Gastrocnemius medialis (tissue), 4 donors: Measurements from ENCODE around the gene CHURC1. TPM values are rescaled to one million over a fixed set of nuclear protein-coding genes. Genes with fewer than 3 reads are reported as not detected.
A peak's percentile ranks its signal among the peaks of the same experiment; 100 is the strongest.

Source experiments
- ATAC-seq, 2 donors: fragments of 150-250 bp; one replicate each; pipeline ENCODE4 v1.9.1; 2016
- DNase-seq, 2 donors: peaks; one replicate each; pipeline ENCODE4 v3.0.0-alpha.2; 2019
- H3K27ac ChIP-seq, 4 donors: fragments of 200-600 bp; sonication (generic); 1 replicate in 1 of 4; 2 replicates in 3 of 4; pipeline ENCODE4 v1.5.1; 2016 to 2018; ENCODE audit warnings: mild to moderate bottlenecking in 2 of 4, moderate library complexity in 1 of 4
- H3K27me3 ChIP-seq, 3 donors: fragments of 200-600 bp; sonication (generic) in 2 of 3; 1 replicate in 1 of 3; 2 replicates in 2 of 3; pipeline versions ENCODE4 v1.5.1 to v1.6.0; 2016 to 2019; ENCODE audit warnings: mild to moderate bottlenecking in 1 of 3, moderate library complexity in 1 of 3
- H3K36me3 ChIP-seq, 2 donors: fragments of 200-600 bp; sonication (generic) in 1 of 2; one replicate each; pipeline ENCODE4 v1.5.1; 2017 to 2018
- H3K4me1 ChIP-seq, 2 donors: fragments of 200-600 bp; sonication (generic) in 1 of 2; one replicate each; pipeline ENCODE4 v1.5.1; 2016 to 2017; ENCODE audit warnings: mild to moderate bottlenecking in 2 of 2
- H3K4me3 ChIP-seq, 4 donors: fragments of 200-600 bp; sonication (generic) in 3 of 4; 1 replicate in 1 of 4; 2 replicates in 3 of 4; pipeline ENCODE4 v1.5.1; 2016 to 2019; ENCODE audit warnings: mild to moderate bottlenecking in 2 of 4
- H3K9me3 ChIP-seq, 3 donors: fragments of 200-600 bp; sonication (generic) in 2 of 3; 1 replicate in 1 of 3; 2 replicates in 2 of 3; pipeline ENCODE4 v1.5.1; 2016 to 2019
- CTCF ChIP-seq, 5 experiments: fragments of 450-650 bp in 3 of 5; fragments of 200-600 bp in 2 of 5; sonication (generic) in 2 of 5; IDR thresholded peaks in 4 of 5; conservative IDR thresholded peaks in 1 of 5; 1 replicate in 4 of 5; 2 replicates in 1 of 5; pipeline ENCODE4 v1.5.1; 2016 to 2019; ENCODE audit warnings: antibody characterized with exemption in 5 of 5, mild to moderate bottlenecking in 3 of 5, moderate library complexity in 3 of 5
- POLR2A ChIP-seq, 2 donors: fragments of 450-650 bp; IDR thresholded peaks; one replicate each; pipeline ENCODE4 v1.6.1; 2017; ENCODE audit warnings: antibody characterized with exemption in 2 of 2, mild to moderate bottlenecking in 2 of 2, moderate library complexity in 2 of 2
- in situ Hi-C, 4 donors: fragments of 200-750 bp; cut with MboI; loops; one replicate each; pipeline versions ENCODE4 v1.15.0 to v1.8.0; 2017; ENCODE audit warnings: low sequenced_read_pairs in 4 of 4
- intact Hi-C: fragments of 100-400 bp; cut with DNase I; formaldehyde crosslinking; loops from one replicate; pipeline ENCODE4 v1.15.1; 2023; ENCODE audit warnings: low total_unique reads
- total RNA-seq, 4 donors: library from RNA; depleted of rRNA; stranded (reverse); fragments of >200 nt; gene quantifications; one replicate each; pipeline versions ENCODE4 v1.1.0 to v1.2.3, GENCODE V29; 2016

Gene CHURC1
- total RNA-seq, 4 donors from 2014 or later, result 47.9 to 108 (median 79.6) TPM

GRCh38 chr14:64970776-64971477, 56.7 kb downstream of the CHURC1 start:
- Histone ChIP-seq H3K9me3 (no peaks in the 10 kb centered on the region), H3K27ac (no peak overlapping the region), H3K27me3 (no peaks in the 10 kb centered on the region), H3K36me3 (no peaks in the 10 kb centered on the region), H3K4me3 (peak overlapping the region; percentile 56 to 71 (median 64)), H3K4me1 (peaks cover 0 to 15% of the 10 kb centered on the region in 2 donors)
- no peak for TF ChIP-seq POLR2A (IDR thresholded peaks at IDR 0.05)
- TF ChIP-seq CTCF (IDR thresholded peaks at IDR 0.05 in 4 of 5, conservative IDR thresholded peaks at IDR 0.05 in 1 of 5), result no peak
- intact Hi-C loops, result no loop called here
- ATAC-seq (no peak), DNase-seq (no peak)
- in situ Hi-C loops, result no loop called here

DNA sequence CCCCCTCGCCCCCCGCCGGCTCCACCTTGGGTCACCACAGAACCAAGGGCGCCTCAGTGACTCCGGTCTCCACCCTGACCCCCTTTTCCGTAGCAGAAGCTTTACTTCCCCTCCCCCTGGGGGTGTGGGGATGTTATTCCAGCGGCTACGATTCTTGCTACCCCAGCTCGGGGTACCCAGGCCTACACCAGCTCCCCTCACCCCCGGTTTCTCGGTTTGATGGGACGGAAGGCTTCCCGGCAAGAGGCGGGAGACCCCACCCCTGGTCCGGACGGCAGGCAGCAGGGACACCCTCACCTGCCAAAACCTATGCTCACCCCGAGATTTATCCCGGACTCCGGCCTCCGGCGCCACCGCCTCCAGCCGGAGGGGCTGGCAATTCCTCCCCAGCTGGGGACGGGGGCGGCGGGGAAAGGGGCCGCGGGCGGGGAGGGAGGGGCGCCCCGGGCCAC, 57.3 kb downstream of the CHURC1 start:
- DNase-seq (no peak), ATAC-seq (no peak)
- H3K4me1 ChIP-seq, result peaks cover 0 to 15% of the 10 kb centered on the region in 2 donors
- H3K27ac ChIP-seq, result peak overlapping the region in 1 of 4 donors; percentile 33
- no peaks in the 10 kb centered on the region for H3K36me3 ChIP-seq
- in situ Hi-C loops (no loop called here), intact Hi-C loops (no loop called here)
- H3K4me3 ChIP-seq, result peak overlapping the region; percentile 56 to 71 (median 64)
- H3K9me3 ChIP-seq, result no peaks in the 10 kb centered on the region
- H3K27me3 ChIP-seq, result no peaks in the 10 kb centered on the region
- no peak for TF ChIP-seq CTCF (IDR thresholded peaks at IDR 0.05 in 4 of 5, conservative IDR thresholded peaks at IDR 0.05 in 1 of 5)
- TF ChIP-seq POLR2A (IDR thresholded peaks at IDR 0.05), result no peak

GRCh38 chr14:64971943-64972791, 57.9 kb downstream of the CHURC1 start, which contains the start of gene RAB15:
Gene RAB15 (minus strand): TSS chr14:64972336. CDS start chr14:64972076, 260 bp downstream.
- in situ Hi-C loops, result no loop called here
- peaks cover 0 to 15% of the 10 kb centered on the region in 2 donors for H3K4me1 ChIP-seq
- H3K4me3 ChIP-seq, result peak within 1 kb of the TSS; percentile 59 to 71 (median 64)
- TF ChIP-seq POLR2A (IDR thresholded peaks at IDR 0.05) (no peak), CTCF (IDR thresholded peaks at IDR 0.05 in 4 of 5, conservative IDR thresholded peaks at IDR 0.05 in 1 of 5) (no peak)
- no peaks in the 10 kb centered on the region for H3K36me3 ChIP-seq
- intact Hi-C loops, result no loop called here
- no peaks in the 10 kb centered on the region for H3K9me3 ChIP-seq
- H3K27me3 ChIP-seq, result no peaks in the 10 kb centered on the region
- H3K27ac ChIP-seq, result peak within 1 kb of the TSS in 2 of 4 donors; percentile 13 to 36
- ATAC-seq, result peak; percentile 62 to 65
- peak in 1 of 2 donors; percentile 11 for DNase-seq

GRCh38 chr14:64973026-64973442, 58.8 kb downstream of the CHURC1 start:
- no peaks in the 10 kb centered on the region for H3K36me3 ChIP-seq
- in situ Hi-C loops, result no loop called here
- H3K27ac ChIP-seq, result peak overlapping the region in 1 of 4 donors; percentile 13
- H3K4me3 ChIP-seq, result no peak overlapping the region
- peak in 1 of 2 donors; percentile 10 for DNase-seq
- intact Hi-C loops, result no loop called here
- peaks cover 0 to 15% of the 10 kb centered on the region in 2 donors for H3K4me1 ChIP-seq
- TF ChIP-seq POLR2A (IDR thresholded peaks at IDR 0.05) (no peak), CTCF (IDR thresholded peaks at IDR 0.05 in 4 of 5, conservative IDR thresholded peaks at IDR 0.05 in 1 of 5) (no peak)
- no peak for ATAC-seq
- no peaks in the 10 kb centered on the region for H3K27me3 ChIP-seq
- H3K9me3 ChIP-seq, result no peaks in the 10 kb centered on the region
